ENCODE results near the gene EPDR1. TPM values are rescaled to one million over a fixed set of nuclear protein-coding genes. Genes with fewer than 3 reads are reported as not detected.

EPDR1 gene
- 1 to 10 TPM; 2.2 to 4.9 (median 4.2) TPM for total RNA-seq

DNA sequence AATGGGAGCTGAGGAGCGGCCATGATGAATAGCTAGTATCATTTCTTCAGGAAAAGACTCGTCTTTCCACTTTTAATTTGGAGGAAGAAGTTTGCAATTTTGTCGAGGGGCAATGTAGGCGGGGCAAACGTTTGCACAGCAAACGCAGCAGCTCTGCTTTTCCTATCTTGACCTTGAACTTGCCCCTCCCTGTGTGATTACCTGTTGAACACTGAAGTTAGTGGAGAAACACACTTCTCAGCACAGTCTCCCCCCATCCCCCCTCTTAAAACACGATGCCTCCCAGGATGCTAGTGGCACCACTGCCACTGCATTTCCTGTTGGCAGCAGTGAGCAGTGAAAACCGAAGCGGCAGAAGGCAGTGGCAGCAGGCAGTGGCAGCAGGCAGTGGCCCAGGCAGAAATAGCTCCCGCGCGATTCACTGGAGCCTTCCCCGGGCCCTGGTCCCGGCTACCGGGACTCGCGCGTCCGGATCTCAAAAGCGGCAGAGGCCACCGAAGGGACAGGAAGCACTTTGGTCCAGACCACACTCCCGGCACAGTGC, at the start of gene EPDR1:
EPDR1 (plus strand) TSS at position 336 of the 544 bp plus-strand sequence. CDS start 300 bp downstream, outside the sequence.
- Histone ChIP-seq H3K4me1 (peaks cover 26% of the 10 kb centered on the region), H3K9me3 (no peaks in the 10 kb centered on the region), H3K4me3 (peak within 1 kb of the TSS; percentile 65), H3K36me3 (no peaks in the 10 kb centered on the region), H3K27me3 (peaks cover 26% of the 10 kb centered on the region), H3K27ac (peak within 1 kb of the TSS; percentile 80)
- TF ChIP-seq POLR2AphosphoS5 (IDR thresholded peaks at IDR 0.05) (no peak), CTCF (IDR thresholded peaks at IDR 0.05) (no peak), POLR2A (IDR thresholded peaks at IDR 0.05) (no peak), EP300 (IDR thresholded peaks at IDR 0.05) (no peak)
- WGBS = 54% methylated on average over 7 of the region's 22 CpGs
- peak in 1 of 2 donors; percentile 63 for DNase-seq (ENCODE audit: low spot score in 2 of 2)

DNA sequence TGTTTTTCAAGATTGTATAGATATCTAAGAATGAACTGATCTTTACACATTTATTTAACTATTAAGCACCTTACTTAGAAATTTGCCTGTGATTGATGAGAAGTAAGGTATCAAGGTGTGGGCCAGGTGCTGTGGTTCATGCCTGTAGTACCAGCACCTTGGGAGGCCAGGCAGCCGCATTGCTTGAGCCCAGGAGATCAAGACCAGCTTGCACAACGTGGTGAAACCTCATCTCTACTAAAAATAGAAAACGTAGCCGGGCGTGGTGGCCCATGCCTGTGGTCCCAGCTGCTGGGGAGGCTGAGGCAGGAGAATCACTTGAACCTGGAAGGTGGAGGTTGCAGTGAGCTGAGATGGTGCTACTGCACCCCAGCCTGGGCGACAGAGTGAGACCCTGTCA, 38.4 kb upstream of the EPDR1 start:
- TF ChIP-seq EP300 (IDR thresholded peaks at IDR 0.05) (no peak), POLR2AphosphoS5 (IDR thresholded peaks at IDR 0.05) (no peak), CTCF (IDR thresholded peaks at IDR 0.05) (no peak), POLR2A (IDR thresholded peaks at IDR 0.05) (no peak)
- Histone ChIP-seq H3K27ac (no peak overlapping the region), H3K27me3 (no peaks in the 10 kb centered on the region), H3K36me3 (no peaks in the 10 kb centered on the region), H3K4me1 (no peaks in the 10 kb centered on the region), H3K9me3 (no peaks in the 10 kb centered on the region), H3K4me3 (no peak overlapping the region)
- no peak for DNase-seq (ENCODE audit: low spot score in 2 of 2)
- 85% methylated on average over 6 of the region's 6 CpGs for WGBS

GRCh38 chr7:37893359-37893758, 27.1 kb upstream of the EPDR1 start:
- Histone ChIP-seq H3K4me3 (no peak overlapping the region), H3K27me3 (no peaks in the 10 kb centered on the region), H3K36me3 (no peaks in the 10 kb centered on the region), H3K27ac (no peak overlapping the region), H3K9me3 (no peaks in the 10 kb centered on the region), H3K4me1 (no peaks in the 10 kb centered on the region)
- no peak for DNase-seq (ENCODE audit: low spot score in 2 of 2)
- TF ChIP-seq POLR2AphosphoS5 (IDR thresholded peaks at IDR 0.05) (no peak), POLR2A (IDR thresholded peaks at IDR 0.05) (no peak), EP300 (IDR thresholded peaks at IDR 0.05) (no peak), CTCF (IDR thresholded peaks at IDR 0.05) (no peak)

DNA sequence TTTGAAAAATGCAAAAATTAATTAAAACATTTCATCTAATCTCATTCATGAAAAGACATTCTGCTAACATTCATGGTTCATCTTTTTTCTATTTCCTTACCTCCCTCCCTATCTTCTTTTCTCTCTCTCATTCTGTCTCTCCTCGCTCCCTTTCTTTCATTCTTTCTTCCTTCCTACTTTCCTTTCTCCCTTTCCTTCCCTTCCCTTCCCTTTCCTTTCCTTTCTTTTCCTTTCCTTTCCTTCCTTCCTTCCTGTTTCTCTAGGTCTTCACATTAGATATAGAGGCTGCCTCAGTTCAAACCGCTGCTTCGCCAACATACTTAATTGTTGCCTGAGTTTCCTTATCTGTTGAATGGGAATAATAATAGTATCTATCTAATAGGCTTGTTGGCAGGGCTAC, 25.8 kb upstream of the EPDR1 start:
- H3K4me3 ChIP-seq = no peak overlapping the region
- no peak overlapping the region for H3K27ac ChIP-seq
- 92% methylated on average over 3 of the region's 3 CpGs for whole genome bisulfite sequencing
- no peaks in the 10 kb centered on the region for H3K4me1 ChIP-seq
- no peak for DNase-seq (ENCODE audit: low spot score in 2 of 2)
- H3K27me3 ChIP-seq = no peaks in the 10 kb centered on the region
- TF ChIP-seq EP300 (IDR thresholded peaks at IDR 0.05) (no peak), POLR2AphosphoS5 (IDR thresholded peaks at IDR 0.05) (no peak), POLR2A (IDR thresholded peaks at IDR 0.05) (no peak), CTCF (IDR thresholded peaks at IDR 0.05) (no peak)
- H3K9me3 ChIP-seq = no peaks in the 10 kb centered on the region
- H3K36me3 ChIP-seq = no peaks in the 10 kb centered on the region

DNA sequence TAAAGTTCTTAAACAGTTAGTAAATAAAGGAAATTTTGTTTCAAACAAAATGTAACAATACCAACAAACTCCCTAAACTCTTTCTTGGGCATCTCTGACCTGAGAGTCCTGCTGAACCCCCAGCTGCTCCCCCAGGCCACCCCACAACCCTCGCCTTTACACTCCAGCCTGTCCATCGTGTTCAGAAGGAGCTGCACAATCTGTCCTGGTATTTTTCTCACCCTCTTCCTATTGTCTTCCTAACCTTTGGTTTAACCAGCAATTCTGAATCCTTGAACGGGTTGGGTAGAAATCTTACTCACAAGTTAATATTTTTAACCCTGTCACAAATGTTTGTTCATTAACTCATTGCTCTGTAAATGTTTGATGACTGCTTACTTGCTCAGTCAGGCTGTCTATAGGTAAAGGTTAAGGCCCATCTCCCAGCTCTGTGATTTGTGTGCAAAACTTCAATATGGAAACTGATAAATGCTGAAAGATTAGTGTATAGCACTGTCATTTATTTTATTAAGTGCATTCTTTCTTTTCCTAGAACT, 20.7 kb upstream of the EPDR1 start:
- Histone ChIP-seq H3K27me3 (no peaks in the 10 kb centered on the region), H3K9me3 (no peaks in the 10 kb centered on the region), H3K27ac (no peak overlapping the region), H3K36me3 (no peaks in the 10 kb centered on the region), H3K4me3 (no peak overlapping the region), H3K4me1 (no peaks in the 10 kb centered on the region)
- no peak for DNase-seq (ENCODE audit: low spot score in 2 of 2)
- WGBS = 78% methylated on average over 3 of the region's 3 CpGs
- TF ChIP-seq EP300 (IDR thresholded peaks at IDR 0.05) (no peak), CTCF (IDR thresholded peaks at IDR 0.05) (no peak), POLR2A (IDR thresholded peaks at IDR 0.05) (no peak), POLR2AphosphoS5 (IDR thresholded peaks at IDR 0.05) (no peak)
